Nephron progenitor cell (in vitro differentiated cells): ENCODE results near the gene MACROD2.

Experiments used
- DNase-seq: peaks from one replicate; pipeline ENCODE4 v3.0.0; 2021
- H3K27ac Mint-ChIP-seq: 2 replicates; pipeline ENCODE4 v1.8.0; 2021; ENCODE audit warnings: mild to moderate bottlenecking, moderate library complexity, mixed read lengths
- H3K27me3 Mint-ChIP-seq: 2 replicates; pipeline ENCODE4 v1.8.0; 2021; ENCODE audit warnings: mild to moderate bottlenecking, low read depth, mixed read lengths; ENCODE audit not compliant: poor library complexity
- H3K36me3 Mint-ChIP-seq: 2 replicates; pipeline ENCODE4 v1.8.0; 2021; ENCODE audit warnings: low read depth, mixed read lengths
- H3K4me1 Mint-ChIP-seq: 2 replicates; pipeline ENCODE4 v1.8.0; 2021; ENCODE audit warnings: mixed read lengths
- H3K4me3 Mint-ChIP-seq: 2 replicates; pipeline ENCODE4 v1.8.0; 2021; ENCODE audit warnings: mild to moderate bottlenecking, moderate library complexity, mixed read lengths
- H3K9me3 Mint-ChIP-seq: 2 replicates; pipeline ENCODE4 v1.8.0; 2021; ENCODE audit warnings: mild to moderate bottlenecking, moderate library complexity, mixed read lengths
- TF ChIP-seq, protein P1 (sequence below): fragments of 200-600 bp; sonication (generic); IDR thresholded peaks from 2 replicates; pipeline ENCODE4 v1.5.0; 2021; ENCODE audit warnings: antibody characterized with exemption

The MACROD2 gene

DNA sequence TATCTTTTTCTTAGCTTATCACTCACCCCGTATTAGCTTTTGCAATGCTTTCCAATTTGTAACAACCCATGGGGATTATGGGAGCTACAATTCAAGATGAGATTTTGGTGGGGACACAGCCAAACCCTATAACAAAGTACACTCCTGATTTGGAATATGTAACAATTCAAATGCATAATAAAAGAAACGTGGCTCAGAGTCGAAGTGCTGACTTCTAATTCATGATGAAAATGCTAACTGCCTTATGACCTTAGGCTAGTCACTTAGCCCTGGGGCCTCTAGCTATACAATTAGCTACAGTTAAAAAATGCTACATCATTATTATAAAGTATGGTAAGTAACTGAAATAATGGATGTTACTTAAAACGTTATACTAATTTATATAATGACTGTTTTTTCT is 1297.1 kb downstream of the MACROD2 start:
- Mint-ChIP-seq H3K4me3 (no peak overlapping the region), H3K36me3 (no peaks in the 10 kb centered on the region), H3K4me1 (peaks cover 8% of the 10 kb centered on the region), H3K27me3 (no peaks in the 10 kb centered on the region), H3K27ac (no peak overlapping the region), H3K9me3 (peaks cover 19% of the 10 kb centered on the region)
- no peak for DNase-seq
- TF ChIP-seq, protein P1, sequence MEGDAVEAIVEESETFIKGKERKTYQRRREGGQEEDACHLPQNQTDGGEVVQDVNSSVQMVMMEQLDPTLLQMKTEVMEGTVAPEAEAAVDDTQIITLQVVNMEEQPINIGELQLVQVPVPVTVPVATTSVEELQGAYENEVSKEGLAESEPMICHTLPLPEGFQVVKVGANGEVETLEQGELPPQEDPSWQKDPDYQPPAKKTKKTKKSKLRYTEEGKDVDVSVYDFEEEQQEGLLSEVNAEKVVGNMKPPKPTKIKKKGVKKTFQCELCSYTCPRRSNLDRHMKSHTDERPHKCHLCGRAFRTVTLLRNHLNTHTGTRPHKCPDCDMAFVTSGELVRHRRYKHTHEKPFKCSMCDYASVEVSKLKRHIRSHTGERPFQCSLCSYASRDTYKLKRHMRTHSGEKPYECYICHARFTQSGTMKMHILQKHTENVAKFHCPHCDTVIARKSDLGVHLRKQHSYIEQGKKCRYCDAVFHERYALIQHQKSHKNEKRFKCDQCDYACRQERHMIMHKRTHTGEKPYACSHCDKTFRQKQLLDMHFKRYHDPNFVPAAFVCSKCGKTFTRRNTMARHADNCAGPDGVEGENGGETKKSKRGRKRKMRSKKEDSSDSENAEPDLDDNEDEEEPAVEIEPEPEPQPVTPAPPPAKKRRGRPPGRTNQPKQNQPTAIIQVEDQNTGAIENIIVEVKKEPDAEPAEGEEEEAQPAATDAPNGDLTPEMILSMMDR: no peak

DNA sequence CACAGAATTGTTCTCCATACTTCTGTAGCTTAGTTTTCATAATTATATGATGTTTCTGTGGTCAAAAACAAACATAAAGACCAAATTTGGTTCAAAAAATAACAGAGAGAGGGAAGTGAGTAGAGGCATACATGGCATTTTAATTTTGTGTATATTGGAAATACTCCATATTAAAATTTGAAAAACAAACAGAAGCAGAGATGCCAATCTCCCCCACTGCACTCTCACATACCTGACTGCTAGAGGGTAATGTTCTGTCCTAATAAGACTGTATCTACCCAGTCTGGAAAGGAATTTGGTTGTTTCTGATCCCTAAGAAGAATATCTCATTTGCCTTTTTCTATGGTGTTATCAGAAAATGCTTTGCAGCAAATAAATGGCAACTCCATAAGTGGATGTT is 1301.1 kb downstream of the MACROD2 start:
- Mint-ChIP-seq H3K4me3 (no peak overlapping the region), H3K27me3 (no peaks in the 10 kb centered on the region), H3K9me3 (peaks cover 19% of the 10 kb centered on the region), H3K4me1 (no peaks in the 10 kb centered on the region), H3K36me3 (no peaks in the 10 kb centered on the region), H3K27ac (no peak overlapping the region)
- TF ChIP-seq, protein P1: no peak
- DNase-seq: no peak

DNA sequence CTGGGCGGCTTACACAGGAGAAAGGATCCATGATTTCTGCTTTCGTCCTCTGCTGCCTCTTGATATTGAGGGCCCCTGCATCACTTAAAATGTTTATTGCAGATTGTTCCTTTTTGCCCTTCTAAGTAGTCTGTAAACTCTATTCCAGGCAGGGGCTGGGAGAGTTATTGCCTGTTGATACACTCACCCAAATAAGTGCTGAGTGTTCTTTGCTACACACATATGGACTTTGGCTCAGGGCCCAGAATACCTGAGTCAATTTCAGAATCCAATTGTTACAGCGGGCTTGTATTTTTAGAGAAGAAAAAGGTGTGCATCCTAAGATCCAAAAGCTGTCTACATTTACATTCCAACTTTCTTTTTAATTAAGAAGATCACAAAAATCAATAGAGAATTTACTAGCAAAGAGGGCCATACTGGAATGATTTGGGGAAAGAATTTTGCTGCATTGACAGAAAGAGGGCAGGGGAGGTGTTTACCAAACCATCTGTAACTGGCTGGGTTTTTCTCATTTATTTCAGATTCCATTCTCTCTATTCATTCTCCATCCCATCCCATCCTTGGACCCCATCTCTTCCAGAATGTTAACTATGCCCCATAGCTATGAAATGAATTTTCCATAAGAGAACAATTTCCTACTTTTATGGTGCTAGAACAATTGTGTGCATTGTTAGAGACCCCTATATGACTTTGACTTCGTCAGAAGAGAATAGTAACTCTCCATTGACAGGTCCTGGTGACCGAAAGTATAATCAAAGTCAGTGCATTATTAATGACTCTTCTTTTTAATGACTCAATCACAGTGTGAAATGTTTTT is 1302.0 kb downstream of the MACROD2 start:
- no peaks in the 10 kb centered on the region for H3K36me3 Mint-ChIP-seq
- no peak overlapping the region for H3K4me3 Mint-ChIP-seq
- peaks cover 19% of the 10 kb centered on the region for H3K9me3 Mint-ChIP-seq
- no peak for DNase-seq
- no peaks in the 10 kb centered on the region for H3K27me3 Mint-ChIP-seq
- no peak overlapping the region for H3K27ac Mint-ChIP-seq
- TF ChIP-seq, protein P1: no peak
- H3K4me1 Mint-ChIP-seq: peaks cover 5% of the 10 kb centered on the region

DNA sequence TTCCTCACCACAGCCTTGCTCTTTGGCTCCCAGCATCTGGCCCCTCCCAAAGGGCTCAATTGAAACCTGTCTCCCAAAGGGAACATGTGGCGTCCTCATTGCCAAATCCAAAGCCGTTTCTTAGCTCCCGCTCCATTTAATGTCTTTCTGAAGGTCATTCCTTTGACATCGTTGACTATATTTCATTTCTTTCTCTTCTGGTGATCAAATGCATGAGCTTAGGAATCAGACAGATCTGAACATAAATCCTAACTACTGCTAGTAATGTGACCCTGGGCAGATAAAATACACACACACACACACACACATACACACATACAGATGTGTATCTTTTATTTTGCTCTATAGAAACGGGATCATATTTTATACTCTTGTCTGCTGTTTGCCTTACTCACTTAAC is 1306.8 kb downstream of the MACROD2 start:
- no peaks in the 10 kb centered on the region for H3K36me3 Mint-ChIP-seq
- peaks cover 4% of the 10 kb centered on the region for H3K9me3 Mint-ChIP-seq
- no peak overlapping the region for H3K27ac Mint-ChIP-seq

DNA sequence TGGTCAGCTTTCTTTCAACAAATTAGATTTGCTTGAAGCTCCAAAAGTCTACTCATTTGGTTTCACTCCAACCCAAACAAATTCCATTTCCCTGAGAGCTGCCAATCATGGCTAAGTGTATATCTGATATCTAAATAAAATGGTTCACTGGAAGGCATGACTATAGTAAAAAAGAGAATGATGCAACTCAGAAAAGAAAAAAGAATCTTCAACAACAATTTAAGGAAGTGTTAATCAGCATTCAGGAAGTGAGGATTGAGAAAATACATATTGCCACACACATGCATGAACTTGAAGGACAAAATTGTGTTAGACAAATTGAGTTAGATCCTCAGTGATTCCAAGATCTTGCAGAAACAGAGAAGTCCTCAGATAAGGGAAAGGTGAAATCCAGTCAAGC is 1315.0 kb downstream of the MACROD2 start:
- Mint-ChIP-seq H3K27me3 (peaks cover 3% of the 10 kb centered on the region), H3K9me3 (peaks cover 4% of the 10 kb centered on the region), H3K27ac (no peak overlapping the region), H3K36me3 (no peaks in the 10 kb centered on the region), H3K4me1 (no peaks in the 10 kb centered on the region), H3K4me3 (no peak overlapping the region)
- TF ChIP-seq, protein P1: no peak
- DNase-seq: no peak

More for the DNA sequence above, 1306.8 kb downstream of the MACROD2 start:
- peaks cover 22% of the 10 kb centered on the region for H3K4me1 Mint-ChIP-seq
- TF ChIP-seq, protein P1: no peak
- H3K27me3 Mint-ChIP-seq: peaks cover 6% of the 10 kb centered on the region
- DNase-seq: no peak
- H3K4me3 Mint-ChIP-seq: no peak overlapping the region

GRCh38 chr20:15316556-15316955 is 1321.2 kb downstream of the MACROD2 start:
- Mint-ChIP-seq H3K9me3 (no peaks in the 10 kb centered on the region), H3K27ac (no peak overlapping the region), H3K4me3 (no peak overlapping the region), H3K4me1 (no peaks in the 10 kb centered on the region), H3K36me3 (no peaks in the 10 kb centered on the region), H3K27me3 (no peaks in the 10 kb centered on the region)
- TF ChIP-seq, protein P1: no peak
- no peak for DNase-seq
